ENCODE results near the gene DARS2.
A peak's percentile ranks its signal among the peaks of the same experiment; 100 is the strongest.
"Not testable (repeated sequence)": the region's sequence is repeated elsewhere in the genome, so short reads cannot be mapped to it uniquely, and the experiment has no call there.

The DARS2 gene, protein sequence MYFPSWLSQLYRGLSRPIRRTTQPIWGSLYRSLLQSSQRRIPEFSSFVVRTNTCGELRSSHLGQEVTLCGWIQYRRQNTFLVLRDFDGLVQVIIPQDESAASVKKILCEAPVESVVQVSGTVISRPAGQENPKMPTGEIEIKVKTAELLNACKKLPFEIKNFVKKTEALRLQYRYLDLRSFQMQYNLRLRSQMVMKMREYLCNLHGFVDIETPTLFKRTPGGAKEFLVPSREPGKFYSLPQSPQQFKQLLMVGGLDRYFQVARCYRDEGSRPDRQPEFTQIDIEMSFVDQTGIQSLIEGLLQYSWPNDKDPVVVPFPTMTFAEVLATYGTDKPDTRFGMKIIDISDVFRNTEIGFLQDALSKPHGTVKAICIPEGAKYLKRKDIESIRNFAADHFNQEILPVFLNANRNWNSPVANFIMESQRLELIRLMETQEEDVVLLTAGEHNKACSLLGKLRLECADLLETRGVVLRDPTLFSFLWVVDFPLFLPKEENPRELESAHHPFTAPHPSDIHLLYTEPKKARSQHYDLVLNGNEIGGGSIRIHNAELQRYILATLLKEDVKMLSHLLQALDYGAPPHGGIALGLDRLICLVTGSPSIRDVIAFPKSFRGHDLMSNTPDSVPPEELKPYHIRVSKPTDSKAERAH

DNA sequence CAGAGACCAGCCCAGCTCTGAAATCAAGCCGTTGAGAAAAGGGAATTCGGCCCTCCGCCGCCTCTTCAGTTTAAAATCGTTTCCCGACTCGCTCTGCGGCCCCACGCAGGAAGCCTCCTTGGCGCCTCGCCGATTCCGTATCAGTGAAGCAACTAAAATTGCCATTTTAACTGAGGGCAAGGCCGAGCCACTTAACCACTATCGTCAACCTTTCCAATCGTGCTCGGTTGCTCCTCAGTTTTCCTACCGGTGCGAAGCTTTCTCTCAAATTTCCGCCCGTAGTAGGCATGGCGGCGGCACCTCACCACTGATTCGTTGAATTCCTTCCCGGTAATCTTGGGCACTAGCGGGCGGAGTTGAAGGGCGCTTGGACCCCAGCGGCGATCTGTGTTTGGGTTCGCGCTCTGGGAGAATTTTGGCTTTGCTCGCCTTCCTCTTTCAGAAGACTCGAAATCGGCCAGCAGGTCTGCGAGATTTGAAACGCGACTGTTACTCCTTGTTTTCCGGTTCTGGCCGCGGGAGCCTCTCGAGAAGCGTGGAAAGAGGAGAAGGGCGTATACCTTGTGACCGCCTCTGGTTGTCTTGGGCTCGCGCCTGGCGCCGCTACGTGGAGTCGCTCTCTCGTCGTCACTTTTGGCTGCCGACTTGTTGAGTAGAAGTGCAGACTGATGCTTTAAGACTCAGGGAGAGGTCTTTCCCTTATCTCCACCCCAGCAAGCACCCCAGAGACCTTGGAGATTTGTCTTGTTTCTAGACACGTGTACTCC lies at the start of gene DARS2, which contains the start of gene CENPL:
Gene DARS2 (plus strand): TSS at position 359 of the 767 bp plus-strand sequence. CDS start 557 bp downstream, outside the sequence.
Gene CENPL (minus strand): TSS at position 569 of the 767 bp plus-strand sequence. CDS start 13,584 bp downstream, outside the sequence.
- Mint-ChIP-seq H3K27ac (peak within 1 kb of the TSS; percentile 99), H3K9me3 (no peaks in the 10 kb centered on the region), H3K27me3 (no peaks in the 10 kb centered on the region), H3K36me3 (ENCODE audit: low read depth) (peaks cover 37% of the 10 kb centered on the region), H3K4me1 (ENCODE audit: low read depth) (peaks cover 63% of the 10 kb centered on the region), H3K4me3 (peak within 1 kb of the TSS; percentile 99)

DNA sequence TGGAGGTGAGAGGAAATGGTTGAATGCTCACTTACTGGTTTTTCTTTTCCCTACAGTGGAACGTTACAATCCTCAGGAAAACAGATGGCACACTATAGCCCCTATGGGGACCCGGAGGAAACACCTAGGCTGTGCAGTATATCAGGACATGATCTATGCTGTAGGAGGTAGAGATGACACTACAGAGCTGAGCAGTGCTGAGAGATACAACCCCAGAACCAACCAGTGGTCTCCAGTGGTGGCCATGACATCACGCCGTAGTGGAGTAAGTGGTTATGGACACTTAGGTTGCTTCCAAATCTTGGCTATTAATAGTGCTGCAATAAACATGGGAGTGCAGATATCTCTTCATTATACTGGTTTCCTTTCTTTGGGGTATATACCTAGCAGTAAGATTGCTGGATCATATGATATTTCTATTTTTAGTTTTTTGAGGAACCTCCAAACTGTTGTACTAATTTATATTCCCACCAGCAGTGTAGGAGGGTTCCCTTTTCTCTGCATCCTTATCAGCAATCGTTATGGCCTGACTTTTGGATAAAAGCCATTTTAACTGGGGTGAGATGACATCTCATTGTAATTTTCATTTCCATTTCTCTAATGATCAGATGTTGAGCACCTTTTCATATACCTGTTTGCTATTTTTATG lies 48.8 kb upstream of the DARS2 start:
- H3K27ac Mint-ChIP-seq = no peak overlapping the region
- H3K4me3 Mint-ChIP-seq = no peak overlapping the region
- H3K4me1 Mint-ChIP-seq (ENCODE audit: low read depth) = no peaks in the 10 kb centered on the region
- H3K9me3 Mint-ChIP-seq = no peaks in the 10 kb centered on the region
- no peaks in the 10 kb centered on the region for H3K27me3 Mint-ChIP-seq
- peaks cover 48% of the 10 kb centered on the region for H3K36me3 Mint-ChIP-seq (ENCODE audit: low read depth)

DNA sequence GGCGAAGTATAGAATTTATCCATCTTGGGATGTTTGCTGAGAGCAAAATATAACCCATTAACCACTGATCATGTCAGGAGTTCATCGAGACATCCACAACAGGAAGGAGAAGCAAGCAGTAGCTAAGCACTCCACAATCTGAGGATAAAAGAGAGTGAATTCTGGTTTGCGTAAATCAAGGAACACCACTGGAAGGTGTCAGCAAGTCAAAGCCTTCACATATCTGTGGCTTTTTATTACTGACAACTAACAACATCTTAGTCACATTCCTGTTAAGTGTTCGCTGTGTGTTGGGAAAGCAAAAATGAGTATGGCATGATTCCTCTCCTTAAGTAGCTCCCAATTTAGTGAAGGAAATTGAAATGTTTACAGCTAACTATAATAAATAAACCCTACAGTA lies 44.5 kb upstream of the DARS2 start:
- peaks cover 64% of the 10 kb centered on the region for H3K36me3 Mint-ChIP-seq (ENCODE audit: low read depth)
- H3K27ac Mint-ChIP-seq = no peak overlapping the region
- no peaks in the 10 kb centered on the region for H3K27me3 Mint-ChIP-seq
- no peaks in the 10 kb centered on the region for H3K9me3 Mint-ChIP-seq
- H3K4me1 Mint-ChIP-seq (ENCODE audit: low read depth) = no peaks in the 10 kb centered on the region
- no peak overlapping the region for H3K4me3 Mint-ChIP-seq

DNA sequence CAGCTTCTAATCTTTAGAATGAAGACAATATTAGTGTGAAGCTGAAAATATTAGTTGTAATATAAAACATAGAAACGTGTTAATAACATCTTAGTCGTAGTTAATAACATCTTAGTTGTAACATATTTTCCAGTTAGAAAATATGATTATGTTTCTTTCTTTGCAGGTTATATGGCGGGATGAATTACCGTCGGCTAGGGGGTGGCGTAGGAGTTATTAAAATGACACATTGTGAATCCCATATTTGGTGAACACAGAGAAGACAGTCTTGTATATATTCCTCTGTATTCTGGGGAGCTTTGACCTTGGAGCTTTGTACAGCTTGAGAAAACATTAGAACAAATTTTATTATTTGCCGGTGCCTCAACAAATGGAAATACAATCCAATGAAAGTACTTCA lies 39.5 kb upstream of the DARS2 start:
- Mint-ChIP-seq H3K9me3 (no peaks in the 10 kb centered on the region), H3K27me3 (no peaks in the 10 kb centered on the region), H3K27ac (no peak overlapping the region), H3K4me1 (ENCODE audit: low read depth) (no peaks in the 10 kb centered on the region), H3K4me3 (no peak overlapping the region), H3K36me3 (ENCODE audit: low read depth) (peaks cover 35% of the 10 kb centered on the region)

DNA sequence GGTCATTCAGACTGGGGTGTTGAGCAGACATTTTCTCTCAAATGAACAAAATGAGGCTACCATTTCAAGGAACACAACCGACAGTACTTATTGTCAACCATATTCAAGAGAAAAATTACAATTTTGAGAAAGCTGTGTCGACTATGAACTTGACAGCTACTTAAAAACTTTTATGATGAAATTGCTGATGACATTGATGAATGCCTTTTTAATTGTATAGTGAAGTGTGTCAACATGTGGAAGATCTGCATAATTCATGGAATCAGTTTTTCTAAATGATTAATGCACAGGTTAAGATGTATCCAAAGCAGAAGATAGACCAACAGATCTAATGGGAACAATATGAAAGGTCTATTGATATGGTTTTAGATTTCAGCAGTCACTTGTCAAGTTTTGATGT lies 34.6 kb upstream of the DARS2 start:
- no peak overlapping the region for H3K4me3 Mint-ChIP-seq
- H3K27ac Mint-ChIP-seq = no peak overlapping the region
- peaks cover 28% of the 10 kb centered on the region for H3K36me3 Mint-ChIP-seq (ENCODE audit: low read depth)
- no peaks in the 10 kb centered on the region for H3K9me3 Mint-ChIP-seq
- no peaks in the 10 kb centered on the region for H3K27me3 Mint-ChIP-seq
- H3K4me1 Mint-ChIP-seq (ENCODE audit: low read depth) = no peaks in the 10 kb centered on the region

DNA sequence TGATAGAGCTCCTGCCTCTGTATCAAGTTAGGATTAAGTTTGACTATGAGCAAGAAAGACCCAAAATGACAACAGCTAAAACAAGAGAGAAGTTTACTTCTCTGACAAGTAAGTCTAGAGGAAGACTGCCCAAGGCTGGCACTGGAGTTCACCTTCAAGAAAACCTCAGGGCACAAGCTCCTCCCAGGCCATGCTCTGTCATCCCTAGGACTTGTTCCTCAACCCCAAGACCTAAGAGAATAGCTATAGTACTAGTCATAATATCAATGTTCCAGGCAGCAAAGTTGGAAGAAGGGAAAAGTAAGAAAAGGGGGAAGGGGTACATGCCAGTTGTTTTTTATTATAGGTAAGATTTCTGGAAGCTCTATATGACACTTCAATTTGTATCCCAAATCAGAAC lies 26.4 kb upstream of the DARS2 start:
- H3K27ac Mint-ChIP-seq = no peak overlapping the region
- H3K4me3 Mint-ChIP-seq = no peak overlapping the region
- no peaks in the 10 kb centered on the region for H3K4me1 Mint-ChIP-seq (ENCODE audit: low read depth)
- H3K27me3 Mint-ChIP-seq = no peaks in the 10 kb centered on the region
- H3K9me3 Mint-ChIP-seq = no peaks in the 10 kb centered on the region
- H3K36me3 Mint-ChIP-seq (ENCODE audit: low read depth) = peaks cover 49% of the 10 kb centered on the region

DNA sequence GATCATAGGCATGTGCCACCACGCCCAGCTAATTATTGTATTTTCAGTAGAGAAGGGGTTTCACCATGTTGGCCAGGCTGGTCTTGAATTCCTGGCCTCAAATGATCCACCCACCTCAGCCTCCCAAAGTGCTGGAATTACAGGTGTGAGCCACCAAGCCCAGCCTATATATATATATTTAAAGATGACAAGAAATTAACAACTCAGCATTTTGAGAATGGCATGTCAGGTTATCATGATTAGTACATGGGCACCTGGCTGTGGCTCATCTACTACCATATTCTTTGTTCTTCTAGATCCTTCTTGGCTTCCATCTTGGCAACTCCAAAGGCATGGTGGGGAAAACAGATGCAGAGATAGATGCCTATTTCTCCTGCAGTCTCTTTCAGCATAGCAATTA lies 24.5 kb upstream of the DARS2 start:
- H3K4me3 Mint-ChIP-seq; H3K4me1 Mint-ChIP-seq (ENCODE audit: low read depth); H3K9me3 Mint-ChIP-seq; H3K27ac Mint-ChIP-seq; H3K27me3 Mint-ChIP-seq: not testable (repeated sequence)
- peaks cover 58% of the 10 kb centered on the region for H3K36me3 Mint-ChIP-seq (ENCODE audit: low read depth)

DNA sequence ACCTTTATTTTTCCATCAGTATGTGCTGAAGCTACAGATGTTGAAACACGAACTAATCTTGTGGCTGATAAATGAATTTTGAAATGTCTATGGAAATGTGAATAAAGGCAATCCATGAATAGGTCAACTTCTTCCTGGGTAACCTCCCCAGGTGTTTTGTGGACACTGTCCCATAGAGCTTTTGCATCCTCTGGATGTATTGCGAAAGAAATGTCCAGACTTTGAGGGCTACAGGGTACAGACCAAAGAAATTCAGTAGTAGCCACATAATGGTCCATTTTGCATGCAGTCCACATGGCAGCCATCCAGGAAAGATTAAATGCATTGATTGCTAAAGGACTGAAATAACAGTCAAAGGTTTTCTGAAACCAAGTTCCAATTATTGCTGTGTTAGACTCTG lies 21.5 kb upstream of the DARS2 start:
- no peak overlapping the region for H3K27ac Mint-ChIP-seq

DNA sequence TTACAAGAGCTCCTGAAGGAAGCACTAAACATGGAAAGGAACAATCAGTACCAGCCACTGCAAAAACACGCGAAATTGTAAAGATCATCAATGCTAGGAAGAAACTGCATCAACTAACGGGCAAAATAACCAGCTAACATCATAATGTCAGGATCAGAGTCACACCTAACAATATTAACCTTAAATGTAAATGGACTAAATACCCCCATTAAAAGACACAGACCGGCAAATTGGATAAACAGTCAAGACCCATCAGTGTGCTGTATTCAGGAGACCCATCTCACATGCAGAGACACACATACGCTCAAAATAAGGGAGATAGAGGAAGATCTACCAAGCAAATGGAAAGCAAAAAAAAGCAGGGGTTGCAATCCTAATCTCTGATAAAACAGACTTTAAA lies 10.8 kb upstream of the DARS2 start:
- H3K4me1 Mint-ChIP-seq (ENCODE audit: low read depth) = peaks cover 26% of the 10 kb centered on the region
- peaks cover 71% of the 10 kb centered on the region for H3K36me3 Mint-ChIP-seq (ENCODE audit: low read depth)
- not testable (repeated sequence) for H3K4me3 Mint-ChIP-seq, H3K9me3 Mint-ChIP-seq, H3K27me3 Mint-ChIP-seq, H3K27ac Mint-ChIP-seq

More for the DNA sequence above, 21.5 kb upstream of the DARS2 start:
- Mint-ChIP-seq H3K27me3 (no peaks in the 10 kb centered on the region), H3K4me1 (ENCODE audit: low read depth) (no peaks in the 10 kb centered on the region), H3K4me3 (no peak overlapping the region), H3K9me3 (no peaks in the 10 kb centered on the region), H3K36me3 (ENCODE audit: low read depth) (peaks cover 63% of the 10 kb centered on the region)

DNA sequence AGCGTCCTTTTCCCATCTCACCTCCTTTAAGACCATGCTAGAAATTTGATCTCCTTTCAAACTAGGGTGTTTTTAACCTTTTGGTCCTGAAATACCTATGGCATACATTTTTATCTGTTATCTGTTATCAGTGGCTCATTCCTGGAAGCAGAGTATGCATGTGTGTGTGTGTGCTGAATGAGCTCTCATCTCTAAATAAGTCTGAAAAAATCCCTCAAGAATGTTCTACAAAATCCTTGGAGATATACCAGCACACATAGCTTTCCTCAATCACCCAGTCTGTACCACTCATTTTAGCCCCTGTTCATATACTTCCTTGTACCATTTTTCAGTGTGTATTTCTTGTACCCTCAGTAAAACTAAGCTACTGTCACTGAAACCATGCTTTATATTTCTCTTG lies 6.0 kb upstream of the DARS2 start:
- peaks cover 51% of the 10 kb centered on the region for H3K36me3 Mint-ChIP-seq (ENCODE audit: low read depth)
- H3K4me3 Mint-ChIP-seq = no peak overlapping the region
- no peak overlapping the region for H3K27ac Mint-ChIP-seq
- no peaks in the 10 kb centered on the region for H3K9me3 Mint-ChIP-seq
- no peaks in the 10 kb centered on the region for H3K27me3 Mint-ChIP-seq
- peaks cover 46% of the 10 kb centered on the region for H3K4me1 Mint-ChIP-seq (ENCODE audit: low read depth)

DNA sequence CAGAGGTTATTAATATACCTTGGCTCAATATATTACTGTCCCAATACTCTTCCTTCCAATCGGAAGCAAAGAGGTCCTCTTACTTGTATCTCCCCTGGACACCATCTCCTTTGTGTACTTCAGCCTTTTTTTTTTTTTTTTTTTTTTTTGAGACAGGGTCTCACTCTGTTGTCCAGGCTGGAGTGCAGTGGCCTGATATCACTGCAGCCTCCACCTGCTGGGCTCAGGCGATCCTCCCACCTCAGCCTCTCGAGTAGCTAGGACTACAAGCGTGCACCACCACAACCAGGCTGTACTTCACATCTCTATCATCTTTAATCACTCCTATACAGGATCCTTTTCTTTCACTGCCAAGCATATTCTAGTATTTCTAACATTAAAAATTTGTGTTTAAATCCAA lies 2.8 kb upstream of the DARS2 start:
- Mint-ChIP-seq H3K27me3 (no peaks in the 10 kb centered on the region), H3K4me1 (ENCODE audit: low read depth) (peaks cover 47% of the 10 kb centered on the region), H3K27ac (no peak overlapping the region), H3K4me3 (no peak overlapping the region), H3K9me3 (no peaks in the 10 kb centered on the region), H3K36me3 (ENCODE audit: low read depth) (peaks cover 33% of the 10 kb centered on the region)

DNA sequence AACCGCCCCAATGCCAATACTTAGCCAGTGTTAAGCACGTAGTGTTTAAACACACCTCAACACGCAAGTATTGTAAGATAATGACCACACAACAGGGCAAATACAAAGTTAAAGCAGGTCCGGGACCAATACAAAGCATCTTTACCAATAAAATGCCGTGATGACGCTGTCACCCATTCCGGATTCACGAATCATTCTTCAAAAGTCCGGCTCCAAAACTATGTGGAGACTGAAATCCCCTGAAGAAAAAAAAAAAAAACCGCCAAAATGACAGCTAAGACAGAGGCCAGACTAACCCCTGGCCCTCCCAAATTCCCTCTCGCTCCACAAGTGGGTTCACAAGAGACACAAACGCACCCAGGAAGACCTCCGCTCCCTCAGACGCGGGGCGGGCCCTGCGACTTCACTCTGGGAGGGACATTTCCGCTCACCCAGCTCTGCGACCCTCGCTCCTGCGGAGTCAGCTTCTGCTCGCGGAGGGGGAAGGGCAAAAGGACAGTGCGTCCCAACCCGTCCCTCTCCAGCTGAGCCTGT lies 625 bp upstream of the DARS2 start:
- H3K27ac Mint-ChIP-seq = peak overlapping the region; percentile 99
- peaks cover 33% of the 10 kb centered on the region for H3K36me3 Mint-ChIP-seq (ENCODE audit: low read depth)
- H3K27me3 Mint-ChIP-seq = no peaks in the 10 kb centered on the region
- H3K9me3 Mint-ChIP-seq = no peaks in the 10 kb centered on the region
- peaks cover 59% of the 10 kb centered on the region for H3K4me1 Mint-ChIP-seq (ENCODE audit: low read depth)
- H3K4me3 Mint-ChIP-seq = peak overlapping the region; percentile 99

DNA sequence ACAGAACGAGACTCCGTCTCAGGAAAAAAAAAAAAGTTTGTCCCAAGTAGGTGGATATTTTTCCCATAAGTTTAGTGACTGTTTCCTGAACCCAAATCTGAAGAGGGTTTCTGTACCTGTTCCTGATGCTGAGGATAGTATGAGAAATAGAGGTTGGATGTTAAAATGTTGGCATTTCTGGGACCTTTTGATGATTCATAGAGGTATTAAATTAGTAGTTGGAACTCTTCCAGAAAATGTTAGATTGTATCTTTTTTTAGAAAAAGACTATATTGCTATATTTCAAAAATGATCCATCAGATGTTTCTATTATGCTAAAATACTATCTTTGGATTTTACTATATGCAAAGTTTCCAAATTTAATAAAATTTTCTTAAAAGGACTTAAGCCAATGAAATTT lies 3.1 kb downstream of the DARS2 start:
- Mint-ChIP-seq H3K9me3 (no peaks in the 10 kb centered on the region), H3K4me1 (ENCODE audit: low read depth) (peaks cover 45% of the 10 kb centered on the region), H3K27me3 (no peaks in the 10 kb centered on the region)

DNA sequence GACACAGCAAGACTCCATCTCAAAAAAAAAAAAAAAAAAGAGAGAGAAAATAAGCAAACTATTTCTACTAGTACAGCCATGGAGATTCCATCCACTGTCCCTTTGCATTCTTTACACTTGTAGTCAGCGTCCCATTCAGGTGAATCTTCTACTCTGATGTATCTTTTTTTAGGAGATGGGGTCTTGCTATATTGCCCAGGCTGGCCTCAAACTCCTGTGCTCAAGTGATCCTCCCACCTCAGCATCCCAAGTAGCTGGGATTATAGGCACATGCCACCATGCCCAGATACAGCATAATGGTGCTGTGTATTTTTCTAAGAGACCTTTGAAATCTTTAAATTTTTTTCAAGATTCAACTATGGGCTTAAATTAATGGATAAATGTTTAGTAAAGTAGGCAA lies 8.3 kb downstream of the DARS2 start:
- Mint-ChIP-seq H3K9me3 (no peaks in the 10 kb centered on the region), H3K27ac (no peak overlapping the region), H3K27me3 (no peaks in the 10 kb centered on the region), H3K4me1 (ENCODE audit: low read depth) (peaks cover 5% of the 10 kb centered on the region), H3K4me3 (no peak overlapping the region), H3K36me3 (ENCODE audit: low read depth) (peaks cover 56% of the 10 kb centered on the region)

More for the DNA sequence above, 3.1 kb downstream of the DARS2 start:
- Mint-ChIP-seq H3K27ac (no peak overlapping the region), H3K36me3 (ENCODE audit: low read depth) (peaks cover 47% of the 10 kb centered on the region), H3K4me3 (peak overlapping the region; percentile 51)

All from stimulated activated naive CD8-positive, alpha-beta T cell treated with anti-CD3 and anti-CD28 coated beads, Interleukin-15, Interleukin-2, amounts not matched to agents 100 ng/mL and 50 ng/mL, for 24 hours (primary cell).